WI38 (cell line): Measurements from ENCODE around the gene SMIM15.
A peak's percentile ranks its signal among the peaks of the same experiment; 100 is the strongest.

Experiments used
- H3K4me3 ChIP-seq: 2 replicates; pipeline ENCODE4 v1.5.1; 2011; ENCODE audit warnings: low read depth, mild to moderate bottlenecking, control low read depth, low read length
- TF ChIP-seq, protein P1 (sequence below): IDR thresholded peaks from 2 replicates; pipeline ENCODE4 v1.5.1; 2012; ENCODE audit warnings: low read depth, mild to moderate bottlenecking, control low read depth, low read length

Gene SMIM15

DNA sequence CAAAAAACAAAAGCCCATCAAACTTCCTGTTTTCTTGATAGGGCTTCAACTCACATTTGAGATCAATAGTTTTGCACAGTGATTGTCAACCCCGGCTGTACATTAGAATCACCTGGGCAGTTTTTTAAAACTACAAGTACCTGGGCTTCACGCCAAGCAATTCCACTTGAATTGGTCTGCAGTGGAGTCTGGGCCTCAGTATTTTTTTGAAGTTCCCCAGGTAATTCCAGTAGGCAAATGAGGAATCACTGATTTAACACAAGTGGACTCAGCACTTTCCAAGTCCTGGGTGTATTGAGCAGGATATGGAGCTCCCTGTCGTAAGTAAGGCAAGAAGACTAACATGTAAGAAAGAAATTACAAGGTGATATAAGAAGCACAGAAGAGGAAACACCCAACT is 14.8 kb upstream of the SMIM15 start:
- no peak overlapping the region for H3K4me3 ChIP-seq
- TF ChIP-seq, protein P1, sequence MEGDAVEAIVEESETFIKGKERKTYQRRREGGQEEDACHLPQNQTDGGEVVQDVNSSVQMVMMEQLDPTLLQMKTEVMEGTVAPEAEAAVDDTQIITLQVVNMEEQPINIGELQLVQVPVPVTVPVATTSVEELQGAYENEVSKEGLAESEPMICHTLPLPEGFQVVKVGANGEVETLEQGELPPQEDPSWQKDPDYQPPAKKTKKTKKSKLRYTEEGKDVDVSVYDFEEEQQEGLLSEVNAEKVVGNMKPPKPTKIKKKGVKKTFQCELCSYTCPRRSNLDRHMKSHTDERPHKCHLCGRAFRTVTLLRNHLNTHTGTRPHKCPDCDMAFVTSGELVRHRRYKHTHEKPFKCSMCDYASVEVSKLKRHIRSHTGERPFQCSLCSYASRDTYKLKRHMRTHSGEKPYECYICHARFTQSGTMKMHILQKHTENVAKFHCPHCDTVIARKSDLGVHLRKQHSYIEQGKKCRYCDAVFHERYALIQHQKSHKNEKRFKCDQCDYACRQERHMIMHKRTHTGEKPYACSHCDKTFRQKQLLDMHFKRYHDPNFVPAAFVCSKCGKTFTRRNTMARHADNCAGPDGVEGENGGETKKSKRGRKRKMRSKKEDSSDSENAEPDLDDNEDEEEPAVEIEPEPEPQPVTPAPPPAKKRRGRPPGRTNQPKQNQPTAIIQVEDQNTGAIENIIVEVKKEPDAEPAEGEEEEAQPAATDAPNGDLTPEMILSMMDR = no peak

DNA sequence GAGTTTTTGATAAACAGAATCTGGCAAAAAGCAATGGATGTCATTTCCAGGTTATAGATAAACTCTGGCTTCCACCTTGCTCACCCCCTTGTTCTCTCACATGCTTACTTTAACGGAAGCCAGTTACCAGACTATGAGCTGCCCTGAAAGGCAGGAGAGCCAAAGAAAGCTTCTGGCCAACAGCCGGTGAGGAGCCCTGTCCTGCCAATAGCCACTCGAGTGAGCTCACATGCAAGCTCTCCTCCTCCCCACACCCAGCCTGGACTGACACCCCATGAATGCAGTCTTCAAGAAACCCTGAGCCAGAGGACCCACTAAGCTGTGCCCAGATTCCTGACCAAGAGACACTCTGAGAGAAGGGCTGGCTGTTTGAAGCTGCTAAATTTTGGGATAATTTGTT is 14.4 kb upstream of the SMIM15 start:
- H3K4me3 ChIP-seq = no peak overlapping the region
- TF ChIP-seq, protein P1 = no peak

DNA sequence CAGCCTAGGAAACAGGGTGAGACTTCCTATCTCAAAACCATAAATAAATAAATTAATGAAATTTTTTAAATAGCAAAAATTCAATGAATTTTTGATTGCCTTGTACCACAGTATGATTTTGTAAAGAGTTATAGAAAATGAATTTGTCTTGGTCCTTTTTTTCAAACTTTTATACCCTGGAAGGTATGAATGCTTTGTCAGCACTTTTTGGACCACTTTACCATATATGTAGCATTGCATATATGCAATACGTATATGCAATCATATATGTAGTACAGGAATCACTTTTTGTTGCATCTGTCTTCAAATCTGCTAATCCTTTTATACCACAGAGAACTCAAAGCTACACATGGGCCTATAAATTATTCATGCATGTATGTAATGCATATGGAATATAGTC is 9.2 kb upstream of the SMIM15 start:
- TF ChIP-seq, protein P1 = no peak
- H3K4me3 ChIP-seq = no peak overlapping the region

DNA sequence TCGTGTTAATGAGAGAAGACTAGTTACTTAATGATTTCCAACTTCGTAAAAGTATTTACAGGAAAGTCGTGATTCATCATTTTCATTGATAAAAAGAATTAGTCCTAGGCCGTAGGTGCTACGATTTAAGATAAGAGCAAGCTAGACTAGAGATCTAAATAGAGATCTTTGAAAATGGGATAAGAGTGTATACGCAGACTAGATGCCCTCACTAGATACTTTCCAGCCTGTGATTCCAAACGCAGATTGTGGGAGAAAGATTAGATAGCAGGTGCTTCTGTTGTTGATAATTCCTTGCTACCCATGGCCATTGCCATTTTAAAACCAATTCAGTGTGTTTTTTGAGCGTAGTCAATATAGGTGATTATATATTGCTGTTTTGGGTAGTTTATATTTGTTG is 6.7 kb upstream of the SMIM15 start:
- TF ChIP-seq, protein P1 = no peak
- no peak overlapping the region for H3K4me3 ChIP-seq

DNA sequence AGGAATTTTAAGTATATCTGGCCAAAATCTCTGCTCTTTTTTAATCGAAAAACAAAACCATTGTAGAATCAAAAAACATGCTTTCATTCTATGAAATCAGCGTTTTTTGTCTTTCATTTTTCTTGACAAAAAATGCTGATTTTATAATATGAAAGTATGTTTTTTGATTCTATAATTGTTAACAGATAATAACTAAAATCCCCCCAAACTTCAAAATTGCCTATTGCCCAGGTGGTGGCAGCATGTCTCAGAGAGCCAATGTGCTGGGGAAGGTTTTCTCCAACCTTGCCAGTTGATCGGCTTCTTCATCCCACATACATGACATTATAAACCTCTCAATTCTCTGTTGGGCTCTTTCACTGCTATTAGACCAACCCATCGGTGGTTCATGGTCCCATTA is 5.1 kb upstream of the SMIM15 start:
- TF ChIP-seq, protein P1 = peak; percentile 38
- H3K4me3 ChIP-seq = no peak overlapping the region

DNA sequence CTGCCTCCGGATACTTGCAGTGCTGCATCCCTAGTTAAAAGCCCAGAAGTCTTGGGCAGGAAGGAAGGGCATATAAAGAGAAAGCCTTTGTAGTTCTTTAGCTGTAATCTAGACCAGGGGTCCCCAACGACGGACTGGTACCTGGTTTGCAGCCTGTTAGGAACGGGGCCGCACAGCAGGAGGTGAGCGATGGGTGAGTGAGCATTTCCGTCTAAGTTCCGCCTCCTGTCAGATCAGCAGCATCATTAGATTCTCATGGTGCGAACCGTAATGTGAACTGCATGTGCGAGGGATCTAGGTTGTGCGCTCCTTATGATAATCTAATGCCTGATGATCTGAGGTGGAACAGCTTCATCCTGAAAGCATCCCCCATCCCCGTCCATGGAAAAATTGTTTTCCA is 1.6 kb upstream of the SMIM15 start:
- no peak overlapping the region for H3K4me3 ChIP-seq
- TF ChIP-seq, protein P1 = no peak

DNA sequence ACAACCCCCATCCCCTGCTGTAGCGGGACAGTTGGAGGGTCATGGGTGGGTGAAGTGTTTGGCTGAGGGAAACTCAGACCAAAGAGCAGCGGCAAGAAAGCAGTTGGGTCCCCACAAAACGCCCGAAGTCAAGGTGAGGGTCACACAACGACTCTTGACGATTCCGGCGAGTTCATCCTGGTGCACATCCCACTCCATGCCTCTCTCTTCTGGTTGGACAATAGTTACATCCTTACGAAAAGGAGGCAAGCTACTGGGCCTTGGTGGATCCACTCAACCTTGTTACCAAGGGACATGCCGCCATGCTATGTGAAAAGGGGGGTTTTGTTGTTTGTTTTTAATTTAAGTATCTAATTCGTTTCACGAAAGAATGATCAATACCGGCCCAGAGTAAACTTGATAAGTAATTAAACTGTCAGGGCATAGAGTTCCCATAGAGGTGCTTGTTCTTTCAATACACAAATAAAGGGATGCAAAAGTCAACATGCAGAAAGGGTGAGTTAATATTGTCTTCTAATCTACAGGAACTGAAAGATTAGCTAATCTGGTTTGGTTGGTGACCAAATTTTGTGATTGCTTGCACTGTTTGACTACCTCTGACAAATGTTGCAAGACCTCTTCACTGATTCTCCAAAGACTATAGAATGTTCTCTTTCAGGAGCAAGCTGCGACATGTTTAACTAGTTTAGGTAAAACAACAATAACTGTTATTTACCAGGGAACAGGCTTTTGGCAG is 732 bp upstream of the SMIM15 start:
- TF ChIP-seq, protein P1 = no peak
- peak overlapping the region; percentile 75 for H3K4me3 ChIP-seq
